Left ventricle myocardium inferior (tissue), 1 donor: Measurements from ENCODE around the gene FJX1. TPM values are rescaled to one million over a fixed set of nuclear protein-coding genes. Genes with fewer than 3 reads are reported as not detected.

Experiments
- DNase-seq: peaks from one replicate; pipeline ENCODE4 v3.0.0-alpha.2; 2020
- H3K27ac ChIP-seq: fragments of 200-600 bp; replicated peaks from 2 replicates; pipeline ENCODE4 v1.8.0; 2021
- H3K27me3 ChIP-seq: fragments of 200-600 bp; 2 replicates; pipeline ENCODE4 v1.8.0; 2021; ENCODE audit warnings: low read depth
- H3K36me3 ChIP-seq: fragments of 200-600 bp; 2 replicates; pipeline ENCODE4 v1.8.0; 2021
- H3K4me1 ChIP-seq: fragments of 200-600 bp; 2 replicates; pipeline ENCODE4 v1.8.0; 2021
- H3K4me3 ChIP-seq: fragments of 200-600 bp; 2 replicates; pipeline ENCODE4 v1.8.0; 2021; ENCODE audit warnings: mild to moderate bottlenecking, moderate library complexity
- H3K9me3 ChIP-seq: fragments of 200-600 bp; replicated peaks from 2 replicates; pipeline ENCODE4 v1.8.0; 2021
- CTCF ChIP-seq: fragments of 200-600 bp; IDR thresholded peaks from 2 replicates; pipeline ENCODE4 v1.8.0; 2021; ENCODE audit warnings: antibody characterized with exemption, mild to moderate bottlenecking, borderline replicate concordance
- intact Hi-C: fragments of 100-400 bp; cut with micrococcal nuclease; formaldehyde crosslinking; loops from one replicate; pipeline ENCODE4 v1.11.0; 2022
- total RNA-seq: library from RNA; stranded (reverse); fragmentation: NEBNext Ultra II Directional; extraction: Animal tissue kit (Norgen Biotek cat#: 25700); gene quantifications from one replicate; pipeline ENCODE4 v1.2.1, GENCODE V29; 2021
- donor health status: DM: no; HTN: yes; CAD: no; lungs with severe emphysema.

The FJX1 gene
- total RNA-seq, 1 donor from 2014 or later = 0.88 TPM

- H3K36me3 ChIP-seq = no peaks in the 10 kb centered on the region
- intact Hi-C loops = no loop called here
These were observed 12.1 kb upstream of the FJX1 start for GRCh38 chr11:35606206-35606605.

GRCh38 chr11:35608502-35608901 lies 9.8 kb upstream of the FJX1 start:
- DNase-seq = no peak
- Histone ChIP-seq H3K4me1 (no peaks in the 10 kb centered on the region), H3K27me3 (peaks cover 99% of the 10 kb centered on the region), H3K27ac (no peak overlapping the region), H3K9me3 (no peaks in the 10 kb centered on the region), H3K4me3 (no peak overlapping the region), H3K36me3 (no peaks in the 10 kb centered on the region)
- no peak for TF ChIP-seq CTCF
- intact Hi-C loops = no loop called here

More at GRCh38 chr11:35606206-35606605, 12.1 kb upstream of the FJX1 start:
- H3K4me1 ChIP-seq = no peaks in the 10 kb centered on the region
- no peak for DNase-seq
- no peaks in the 10 kb centered on the region for H3K9me3 ChIP-seq
- TF ChIP-seq CTCF = no peak
- H3K27ac ChIP-seq = no peak overlapping the region
- peaks cover 99% of the 10 kb centered on the region for H3K27me3 ChIP-seq
- no peak overlapping the region for H3K4me3 ChIP-seq

- TF ChIP-seq CTCF = no peak
These were observed 8.6 kb upstream of the FJX1 start for GRCh38 chr11:35609656-35610055.

GRCh38 chr11:35610631-35611030 lies 7.6 kb upstream of the FJX1 start:
- Histone ChIP-seq H3K4me1 (no peaks in the 10 kb centered on the region), H3K9me3 (no peaks in the 10 kb centered on the region), H3K27ac (no peak overlapping the region), H3K4me3 (no peak overlapping the region), H3K27me3 (peaks cover 99% of the 10 kb centered on the region), H3K36me3 (no peaks in the 10 kb centered on the region)
- no peak for DNase-seq
- no peak for TF ChIP-seq CTCF
- intact Hi-C loops = no loop called here

More at GRCh38 chr11:35609656-35610055, 8.6 kb upstream of the FJX1 start:
- Histone ChIP-seq H3K36me3 (no peaks in the 10 kb centered on the region), H3K4me3 (no peak overlapping the region), H3K27me3 (peaks cover 99% of the 10 kb centered on the region), H3K4me1 (no peaks in the 10 kb centered on the region), H3K9me3 (no peaks in the 10 kb centered on the region), H3K27ac (no peak overlapping the region)
- no peak for DNase-seq
- intact Hi-C loops = no loop called here

- Histone ChIP-seq H3K27ac (no peak overlapping the region), H3K36me3 (no peaks in the 10 kb centered on the region), H3K4me1 (no peaks in the 10 kb centered on the region), H3K9me3 (no peaks in the 10 kb centered on the region), H3K27me3 (peaks cover 93% of the 10 kb centered on the region), H3K4me3 (no peak overlapping the region)
- intact Hi-C loops = no loop called here
- no peak for TF ChIP-seq CTCF
- no peak for DNase-seq
These were observed 6.5 kb upstream of the FJX1 start for GRCh38 chr11:35611741-35612140.
